HCT116 (cell line): ENCODE measurements around the gene ALDH2.

Source experiments
- CBX3 ChIP-seq: IDR thresholded peaks from 2 replicates; pipeline ENCODE4 v1.6.1; 2012; ENCODE audit warnings: low read depth
- EGR1 ChIP-seq: IDR thresholded peaks from 2 replicates; pipeline ENCODE4 v1.6.1; 2012; ENCODE audit warnings: low read depth
- EZH2 ChIP-seq: fragments of 200-600 bp; sonication (generic); IDR thresholded peaks from 2 replicates; pipeline ENCODE4 v1.6.1; 2017; ENCODE audit warnings: antibody characterized with exemption, mixed run types
- POLR2A ChIP-seq: IDR thresholded peaks from 2 replicates; pipeline ENCODE4 v1.7.0; 2011; ENCODE audit warnings: borderline replicate concordance; ENCODE audit not compliant: insufficient read depth, insufficient read length; ENCODE audit errors: extremely low read depth
- POLR2AphosphoS5 ChIP-seq: IDR thresholded peaks from 2 replicates; pipeline ENCODE4 v1.6.1; 2011; ENCODE audit warnings: mild to moderate bottlenecking, low read depth, low read length, moderate library complexity
- TF ChIP-seq, protein P1 (sequence below), 3 experiments: fragments of 200-600 bp in 1 of 3; sonication (generic) in 1 of 3; IDR thresholded peaks in 2 of 3; conservative IDR thresholded peaks in 1 of 3; 2 replicates each; pipeline ENCODE4 v1.5.1; 2012 to 2017; ENCODE audit warnings: low read depth in 2 of 3, low read length in 2 of 3, antibody characterized with exemption in 1 of 3, borderline replicate concordance in 1 of 3, control low read depth in 1 of 3, mild to moderate bottlenecking in 1 of 3, mixed read lengths in 1 of 3, mixed run types in 1 of 3, moderate library complexity in 1 of 3; ENCODE audit not compliant: insufficient read depth in 1 of 3
- TF ChIP-seq, protein P2 (sequence below): IDR thresholded peaks from 2 replicates; pipeline ENCODE4 v1.6.1; 2012
- TF ChIP-seq, protein P3 (sequence below): IDR thresholded peaks from 2 replicates; pipeline ENCODE4 v1.6.1; 2012; ENCODE audit warnings: low read depth

DNA sequence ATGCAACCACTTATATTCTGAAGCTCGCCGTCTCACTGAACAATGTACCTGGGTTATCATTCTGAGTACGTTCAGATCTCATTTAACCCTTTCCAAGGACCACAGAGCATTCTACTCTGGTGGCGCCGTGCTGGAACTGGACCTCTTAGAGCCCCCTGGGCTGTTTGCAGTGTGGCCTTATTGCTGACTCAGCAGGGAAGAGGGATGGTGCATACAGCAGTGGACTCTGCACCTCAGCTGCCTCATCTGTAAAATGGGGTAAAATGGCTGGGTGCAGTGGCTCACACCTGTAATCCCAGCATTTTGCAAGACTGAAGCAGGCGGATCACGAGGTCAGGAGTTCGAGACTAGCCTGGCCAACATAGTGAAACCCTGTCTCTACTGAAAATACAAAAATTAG is 2.9 kb downstream of the ALDH2 start:
- TF ChIP-seq POLR2A (no peak), CBX3 (no peak), POLR2AphosphoS5 (no peak), EZH2 (no peak), EGR1 (no peak)
- TF ChIP-seq, protein P1, sequence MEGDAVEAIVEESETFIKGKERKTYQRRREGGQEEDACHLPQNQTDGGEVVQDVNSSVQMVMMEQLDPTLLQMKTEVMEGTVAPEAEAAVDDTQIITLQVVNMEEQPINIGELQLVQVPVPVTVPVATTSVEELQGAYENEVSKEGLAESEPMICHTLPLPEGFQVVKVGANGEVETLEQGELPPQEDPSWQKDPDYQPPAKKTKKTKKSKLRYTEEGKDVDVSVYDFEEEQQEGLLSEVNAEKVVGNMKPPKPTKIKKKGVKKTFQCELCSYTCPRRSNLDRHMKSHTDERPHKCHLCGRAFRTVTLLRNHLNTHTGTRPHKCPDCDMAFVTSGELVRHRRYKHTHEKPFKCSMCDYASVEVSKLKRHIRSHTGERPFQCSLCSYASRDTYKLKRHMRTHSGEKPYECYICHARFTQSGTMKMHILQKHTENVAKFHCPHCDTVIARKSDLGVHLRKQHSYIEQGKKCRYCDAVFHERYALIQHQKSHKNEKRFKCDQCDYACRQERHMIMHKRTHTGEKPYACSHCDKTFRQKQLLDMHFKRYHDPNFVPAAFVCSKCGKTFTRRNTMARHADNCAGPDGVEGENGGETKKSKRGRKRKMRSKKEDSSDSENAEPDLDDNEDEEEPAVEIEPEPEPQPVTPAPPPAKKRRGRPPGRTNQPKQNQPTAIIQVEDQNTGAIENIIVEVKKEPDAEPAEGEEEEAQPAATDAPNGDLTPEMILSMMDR (IDR thresholded peaks at IDR 0.05 in 2 of 3, conservative IDR thresholded peaks at IDR 0.05 in 1 of 3; ENCODE audit: borderline replicate concordance in 1 of 3, insufficient read depth in 1 of 3, low read depth in 2 of 3, low read length in 2 of 3) = no peak
- TF ChIP-seq, protein P2, sequence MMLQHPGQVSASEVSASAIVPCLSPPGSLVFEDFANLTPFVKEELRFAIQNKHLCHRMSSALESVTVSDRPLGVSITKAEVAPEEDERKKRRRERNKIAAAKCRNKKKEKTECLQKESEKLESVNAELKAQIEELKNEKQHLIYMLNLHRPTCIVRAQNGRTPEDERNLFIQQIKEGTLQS = no peak
- TF ChIP-seq, protein P3, sequence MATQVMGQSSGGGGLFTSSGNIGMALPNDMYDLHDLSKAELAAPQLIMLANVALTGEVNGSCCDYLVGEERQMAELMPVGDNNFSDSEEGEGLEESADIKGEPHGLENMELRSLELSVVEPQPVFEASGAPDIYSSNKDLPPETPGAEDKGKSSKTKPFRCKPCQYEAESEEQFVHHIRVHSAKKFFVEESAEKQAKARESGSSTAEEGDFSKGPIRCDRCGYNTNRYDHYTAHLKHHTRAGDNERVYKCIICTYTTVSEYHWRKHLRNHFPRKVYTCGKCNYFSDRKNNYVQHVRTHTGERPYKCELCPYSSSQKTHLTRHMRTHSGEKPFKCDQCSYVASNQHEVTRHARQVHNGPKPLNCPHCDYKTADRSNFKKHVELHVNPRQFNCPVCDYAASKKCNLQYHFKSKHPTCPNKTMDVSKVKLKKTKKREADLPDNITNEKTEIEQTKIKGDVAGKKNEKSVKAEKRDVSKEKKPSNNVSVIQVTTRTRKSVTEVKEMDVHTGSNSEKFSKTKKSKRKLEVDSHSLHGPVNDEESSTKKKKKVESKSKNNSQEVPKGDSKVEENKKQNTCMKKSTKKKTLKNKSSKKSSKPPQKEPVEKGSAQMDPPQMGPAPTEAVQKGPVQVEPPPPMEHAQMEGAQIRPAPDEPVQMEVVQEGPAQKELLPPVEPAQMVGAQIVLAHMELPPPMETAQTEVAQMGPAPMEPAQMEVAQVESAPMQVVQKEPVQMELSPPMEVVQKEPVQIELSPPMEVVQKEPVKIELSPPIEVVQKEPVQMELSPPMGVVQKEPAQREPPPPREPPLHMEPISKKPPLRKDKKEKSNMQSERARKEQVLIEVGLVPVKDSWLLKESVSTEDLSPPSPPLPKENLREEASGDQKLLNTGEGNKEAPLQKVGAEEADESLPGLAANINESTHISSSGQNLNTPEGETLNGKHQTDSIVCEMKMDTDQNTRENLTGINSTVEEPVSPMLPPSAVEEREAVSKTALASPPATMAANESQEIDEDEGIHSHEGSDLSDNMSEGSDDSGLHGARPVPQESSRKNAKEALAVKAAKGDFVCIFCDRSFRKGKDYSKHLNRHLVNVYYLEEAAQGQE = no peak
